ENCODE data around the gene SDK1. TPM values are rescaled to one million over a fixed set of nuclear protein-coding genes. Genes with fewer than 3 reads are reported as not detected.

SDK1 gene
- total RNA-seq, 2 donors from 2014 or later, result 3.1 to 3.6 TPM

- no peak for DNase-seq (ENCODE audit: low spot score)
- Histone ChIP-seq H3K27ac (no peak overlapping the region), H3K4me1 (no peaks in the 10 kb centered on the region), H3K9me3 (peaks cover 0 to 5% of the 10 kb centered on the region in 2 donors), H3K4me3 (no peak overlapping the region), H3K36me3 (no peaks in the 10 kb centered on the region), H3K27me3 (no peaks in the 10 kb centered on the region)
- TF ChIP-seq, protein P1, sequence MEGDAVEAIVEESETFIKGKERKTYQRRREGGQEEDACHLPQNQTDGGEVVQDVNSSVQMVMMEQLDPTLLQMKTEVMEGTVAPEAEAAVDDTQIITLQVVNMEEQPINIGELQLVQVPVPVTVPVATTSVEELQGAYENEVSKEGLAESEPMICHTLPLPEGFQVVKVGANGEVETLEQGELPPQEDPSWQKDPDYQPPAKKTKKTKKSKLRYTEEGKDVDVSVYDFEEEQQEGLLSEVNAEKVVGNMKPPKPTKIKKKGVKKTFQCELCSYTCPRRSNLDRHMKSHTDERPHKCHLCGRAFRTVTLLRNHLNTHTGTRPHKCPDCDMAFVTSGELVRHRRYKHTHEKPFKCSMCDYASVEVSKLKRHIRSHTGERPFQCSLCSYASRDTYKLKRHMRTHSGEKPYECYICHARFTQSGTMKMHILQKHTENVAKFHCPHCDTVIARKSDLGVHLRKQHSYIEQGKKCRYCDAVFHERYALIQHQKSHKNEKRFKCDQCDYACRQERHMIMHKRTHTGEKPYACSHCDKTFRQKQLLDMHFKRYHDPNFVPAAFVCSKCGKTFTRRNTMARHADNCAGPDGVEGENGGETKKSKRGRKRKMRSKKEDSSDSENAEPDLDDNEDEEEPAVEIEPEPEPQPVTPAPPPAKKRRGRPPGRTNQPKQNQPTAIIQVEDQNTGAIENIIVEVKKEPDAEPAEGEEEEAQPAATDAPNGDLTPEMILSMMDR (IDR thresholded peaks at IDR 0.05), result no peak
Measured at GRCh38 chr7:4282434-4283223, 981.6 kb downstream of the SDK1 start.

GRCh38 chr7:4286351-4286750, 985.3 kb downstream of the SDK1 start:
- no peaks in the 10 kb centered on the region for H3K4me1 ChIP-seq
- H3K9me3 ChIP-seq, result peaks cover 0 to 7% of the 10 kb centered on the region in 2 donors
- no peak for DNase-seq (ENCODE audit: low spot score)
- H3K4me3 ChIP-seq, result no peak overlapping the region
- H3K27me3 ChIP-seq, result no peaks in the 10 kb centered on the region
- H3K36me3 ChIP-seq, result no peaks in the 10 kb centered on the region
- TF ChIP-seq, protein P1 (IDR thresholded peaks at IDR 0.05), result no peak
- H3K27ac ChIP-seq, result no peak overlapping the region

DNA sequence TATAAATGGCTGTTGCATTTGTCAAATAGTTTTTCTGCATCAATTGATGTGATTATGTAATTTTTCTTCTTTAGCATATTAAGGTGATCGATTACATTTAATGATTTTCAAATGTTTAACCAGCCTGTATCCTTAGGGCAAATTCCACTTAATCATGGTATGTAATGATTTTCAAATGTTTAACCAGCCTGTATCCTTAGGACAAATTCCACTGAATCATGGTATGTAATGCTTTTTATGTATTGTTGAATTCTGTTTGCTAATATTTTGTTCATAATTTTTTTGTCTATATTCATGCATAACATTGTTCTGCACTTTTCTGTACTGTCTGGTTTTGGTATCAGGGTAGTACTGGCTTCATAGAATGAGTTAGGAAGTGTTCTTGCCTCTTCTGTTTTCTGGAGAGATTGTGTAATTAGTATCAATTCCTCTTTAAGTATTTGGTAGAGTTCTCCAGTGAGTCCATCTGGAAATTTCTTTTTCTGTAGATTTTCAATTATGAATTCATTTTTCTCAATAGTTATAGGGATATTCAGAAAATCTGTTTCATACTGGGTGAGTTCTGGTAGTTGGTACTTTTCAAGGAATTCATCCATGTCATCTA, 987.8 kb downstream of the SDK1 start:
- peaks cover 0 to 16% of the 10 kb centered on the region in 2 donors for H3K9me3 ChIP-seq
- no peaks in the 10 kb centered on the region for H3K27me3 ChIP-seq
- H3K27ac ChIP-seq, result no peak overlapping the region
- H3K4me1 ChIP-seq, result no peaks in the 10 kb centered on the region
- TF ChIP-seq, protein P1 (IDR thresholded peaks at IDR 0.05), result no peak
- no peak for DNase-seq (ENCODE audit: low spot score)
- no peaks in the 10 kb centered on the region for H3K36me3 ChIP-seq
- no peak overlapping the region for H3K4me3 ChIP-seq

DNA sequence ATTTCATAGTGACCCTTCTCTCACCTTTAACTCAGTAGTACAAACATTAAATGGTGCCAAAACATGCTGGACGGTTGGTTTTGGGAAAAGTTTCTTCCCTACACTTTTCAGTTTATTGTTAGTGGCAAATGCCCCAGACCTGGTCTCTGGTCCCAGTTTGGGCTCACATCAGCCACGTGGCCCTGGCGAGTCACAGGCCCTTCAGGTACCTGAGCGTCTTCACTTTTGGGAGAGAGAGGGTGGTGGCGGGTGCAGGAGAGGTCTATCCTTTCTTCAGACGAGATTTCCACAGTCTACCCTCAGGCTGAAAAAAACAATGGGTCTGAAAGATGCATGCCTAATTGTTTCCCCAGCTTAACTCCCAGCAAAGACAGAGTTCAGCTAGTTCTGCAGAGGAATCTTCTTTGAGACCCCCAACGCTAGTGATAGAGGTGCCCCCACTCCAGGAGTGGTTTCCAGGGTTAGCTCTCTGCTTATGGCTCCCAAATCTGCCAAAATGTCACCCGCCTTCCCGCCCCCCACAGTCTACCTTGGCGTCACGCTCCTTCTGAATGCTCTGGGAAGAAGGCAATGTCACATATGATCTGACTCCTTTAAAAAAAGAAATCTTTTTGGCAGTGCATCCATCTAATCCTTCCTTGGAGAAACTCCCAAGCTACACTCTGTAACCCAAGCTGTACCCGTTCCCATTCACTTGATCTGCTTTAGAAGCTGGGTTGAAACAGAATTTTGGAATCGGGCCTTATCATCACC, 996.3 kb downstream of the SDK1 start:
- peaks cover 0 to 10% of the 10 kb centered on the region in 2 donors for H3K9me3 ChIP-seq
- no peaks in the 10 kb centered on the region for H3K4me1 ChIP-seq
- H3K4me3 ChIP-seq, result no peak overlapping the region
- no peak overlapping the region for H3K27ac ChIP-seq
- TF ChIP-seq, protein P1 (IDR thresholded peaks at IDR 0.05), result no peak
- DNase-seq (ENCODE audit: low spot score), result peak; percentile 28
- no peaks in the 10 kb centered on the region for H3K36me3 ChIP-seq
- H3K27me3 ChIP-seq, result no peaks in the 10 kb centered on the region

GRCh38 chr7:4297918-4298219, 996.8 kb downstream of the SDK1 start:
- Histone ChIP-seq H3K36me3 (no peaks in the 10 kb centered on the region), H3K4me3 (no peak overlapping the region), H3K27ac (no peak overlapping the region), H3K27me3 (no peaks in the 10 kb centered on the region), H3K9me3 (peaks cover 0 to 10% of the 10 kb centered on the region in 2 donors), H3K4me1 (no peaks in the 10 kb centered on the region)
- DNase-seq (ENCODE audit: low spot score), result peak; percentile 30
- TF ChIP-seq, protein P1 (IDR thresholded peaks at IDR 0.05), result no peak

Data from right atrium auricular region (tissue), 2 donors.